NK-92 (cell line): ENCODE data around the gene RND3.

Experiments
- DNase-seq: peaks from one replicate; lab custom pipeline; 2025; ENCODE audit not compliant: unreplicated experiment; lab: John Stamatoyannopoulos, UW

RND3 gene

DNA sequence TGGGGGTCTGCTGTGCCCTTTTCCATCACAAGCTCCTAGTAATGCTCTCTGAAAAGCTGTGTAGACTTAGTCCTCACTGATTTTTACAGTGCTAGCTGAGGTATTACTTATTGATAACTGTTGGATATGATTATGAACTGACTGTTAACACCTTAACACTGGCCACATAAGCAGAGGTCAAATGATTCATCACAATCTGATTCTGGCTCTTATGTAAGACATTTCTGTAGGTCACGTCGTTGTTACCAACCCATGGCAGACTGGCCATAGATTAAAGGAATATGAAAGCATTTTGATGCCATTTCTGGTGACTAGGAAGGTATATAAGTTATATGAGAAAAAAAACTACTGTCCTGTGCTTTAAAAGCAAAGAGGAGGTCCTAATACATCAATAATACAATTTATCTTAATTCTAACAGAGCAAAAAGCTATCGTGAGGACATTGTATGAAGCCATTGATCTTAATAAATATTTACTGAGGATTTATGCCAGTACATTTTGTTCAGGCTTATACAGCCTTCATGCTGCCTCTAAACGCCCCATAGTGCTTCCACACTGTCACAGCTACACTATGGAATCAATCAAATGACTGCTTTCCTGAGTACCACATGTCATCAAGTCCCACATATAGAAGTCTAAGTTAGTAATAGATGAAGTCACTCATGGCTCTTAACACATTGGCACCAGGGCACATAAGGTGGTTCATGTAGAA is 6.9 kb upstream of the RND3 start:
- DNase-seq: no peak

DNA sequence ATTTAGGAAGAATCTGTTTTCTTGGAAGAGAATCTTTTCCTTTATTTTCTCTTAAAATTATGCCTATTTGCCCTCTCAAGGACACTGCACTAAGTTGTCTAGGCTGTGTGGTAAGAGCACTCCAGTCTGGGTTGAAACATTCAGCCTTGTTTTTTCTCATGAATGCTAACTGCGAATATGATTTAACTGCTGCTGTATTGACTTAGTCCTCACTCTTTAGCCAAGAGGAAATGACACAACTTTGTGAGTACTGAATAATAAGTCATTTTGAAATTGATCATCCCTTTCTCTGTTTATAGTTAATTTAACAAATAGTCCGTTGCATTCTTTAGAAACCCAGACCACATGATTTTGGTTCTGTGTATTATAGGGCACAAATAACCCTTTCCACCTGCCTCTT is 4.5 kb upstream of the RND3 start:
- no peak for DNase-seq

DNA sequence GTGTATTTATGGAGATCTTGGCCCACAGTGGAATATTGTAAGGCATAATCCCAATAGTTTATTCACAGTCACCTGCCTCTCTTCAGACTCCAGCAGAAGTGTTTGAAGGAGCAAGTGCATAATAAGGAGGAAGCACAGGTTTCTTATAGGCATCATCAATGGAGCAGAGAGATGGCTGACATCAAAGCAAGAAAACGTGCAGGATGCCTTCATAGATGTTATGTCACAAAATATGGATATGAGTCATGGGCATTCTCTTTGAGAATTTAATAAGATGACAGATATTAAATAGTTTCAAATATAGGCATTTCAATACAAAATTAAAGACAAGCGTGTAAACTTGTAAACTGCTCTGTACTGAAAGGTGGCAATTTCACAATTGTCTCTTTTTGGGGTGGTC is 4.0 kb upstream of the RND3 start:
- no peak for DNase-seq

DNA sequence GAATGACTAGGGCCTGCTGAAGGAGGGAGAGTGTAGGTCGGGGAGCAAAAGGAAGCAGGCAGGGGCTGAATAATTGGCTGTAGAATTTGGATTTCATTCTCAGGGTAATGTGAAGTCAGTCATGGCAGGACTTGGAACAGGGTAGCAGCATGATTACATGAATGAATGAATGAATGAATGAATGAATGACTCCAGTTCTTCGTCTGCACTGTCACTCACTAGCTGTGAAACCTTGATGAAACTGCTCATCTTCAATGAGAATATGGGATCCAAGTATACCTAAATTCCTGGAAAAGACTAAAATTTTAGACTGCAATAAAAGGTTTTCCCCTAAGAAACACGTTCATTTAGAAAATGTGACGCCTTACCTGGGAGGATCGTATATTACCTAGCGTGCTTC is 3.0 kb upstream of the RND3 start:
- no peak for DNase-seq

DNA sequence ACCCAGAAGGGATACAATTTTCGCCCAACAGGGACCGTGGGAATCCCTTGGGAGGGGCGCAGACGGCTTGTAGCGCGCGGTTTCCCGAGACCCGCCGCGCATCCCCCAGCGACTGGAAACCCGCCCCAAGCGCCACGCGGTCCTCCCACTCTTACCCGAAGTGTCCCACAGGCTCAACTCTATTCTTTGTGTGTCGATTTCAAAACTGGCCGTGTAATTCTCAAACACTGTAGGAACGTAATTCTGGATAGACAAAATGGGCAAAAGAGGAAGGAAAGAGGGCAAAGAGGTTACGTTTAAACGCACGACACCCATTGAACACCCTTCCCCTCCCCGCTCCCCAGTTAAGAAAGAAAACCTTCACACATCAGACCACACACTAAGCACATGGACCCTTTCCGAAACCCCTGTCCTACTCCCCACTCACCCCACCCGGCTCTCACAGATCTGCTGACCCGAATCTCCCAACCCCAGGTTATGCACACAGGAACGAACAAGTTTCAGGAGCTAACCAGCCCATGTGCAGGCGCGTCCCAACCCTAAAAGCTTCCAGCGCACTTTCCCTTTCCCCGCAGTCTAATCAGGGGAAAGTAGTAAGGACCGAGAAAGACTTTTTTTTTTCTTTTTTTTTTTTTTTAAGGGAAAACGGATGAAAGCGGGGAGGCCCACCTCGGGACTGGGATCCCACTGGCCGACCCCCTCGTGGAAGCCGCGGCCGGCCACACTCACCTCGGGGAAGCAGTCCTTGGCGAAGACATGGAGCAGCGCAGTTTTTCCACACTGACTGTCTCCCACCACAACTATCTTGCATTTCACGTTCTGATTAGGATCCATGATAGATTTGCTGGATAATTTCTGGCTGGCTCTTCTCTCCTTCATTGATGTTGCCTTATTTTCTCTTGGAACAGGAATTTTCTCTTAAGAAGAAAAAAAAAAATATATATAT is 655 bp downstream of the RND3 start:
- no peak for DNase-seq

DNA sequence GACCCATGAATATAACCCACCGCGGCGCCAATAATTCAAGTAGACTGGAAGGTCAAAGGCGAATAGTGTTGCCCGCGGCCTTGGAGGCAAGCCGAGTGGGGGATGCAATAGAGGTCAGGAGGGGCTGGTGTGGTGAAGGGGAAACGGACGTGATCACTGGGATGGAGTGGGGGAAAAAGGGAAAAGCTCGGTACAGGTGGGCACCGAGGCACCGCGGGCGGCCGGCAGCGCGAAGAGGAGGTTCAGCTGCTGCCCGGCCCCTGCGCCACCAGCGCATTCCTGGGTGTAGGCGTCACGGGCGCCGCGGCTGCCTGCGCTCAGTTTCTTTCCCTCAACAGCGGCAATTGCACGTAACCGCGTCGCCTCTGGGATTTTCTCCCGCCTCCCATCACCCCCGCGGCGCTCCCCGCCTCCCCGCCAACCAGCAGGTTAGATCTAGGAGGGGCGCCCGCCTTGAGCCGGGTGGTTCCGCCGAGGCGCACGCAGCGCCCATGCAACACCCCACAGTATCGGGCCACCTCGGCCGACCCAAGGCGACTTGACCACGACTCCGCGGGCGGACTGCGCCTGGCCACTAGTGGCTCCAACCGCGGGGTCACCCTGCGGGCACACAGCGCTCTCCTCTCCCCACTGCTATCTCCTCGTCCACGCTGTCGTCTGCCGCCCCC is 1.5 kb downstream of the RND3 start:
- DNase-seq: no peak

DNA sequence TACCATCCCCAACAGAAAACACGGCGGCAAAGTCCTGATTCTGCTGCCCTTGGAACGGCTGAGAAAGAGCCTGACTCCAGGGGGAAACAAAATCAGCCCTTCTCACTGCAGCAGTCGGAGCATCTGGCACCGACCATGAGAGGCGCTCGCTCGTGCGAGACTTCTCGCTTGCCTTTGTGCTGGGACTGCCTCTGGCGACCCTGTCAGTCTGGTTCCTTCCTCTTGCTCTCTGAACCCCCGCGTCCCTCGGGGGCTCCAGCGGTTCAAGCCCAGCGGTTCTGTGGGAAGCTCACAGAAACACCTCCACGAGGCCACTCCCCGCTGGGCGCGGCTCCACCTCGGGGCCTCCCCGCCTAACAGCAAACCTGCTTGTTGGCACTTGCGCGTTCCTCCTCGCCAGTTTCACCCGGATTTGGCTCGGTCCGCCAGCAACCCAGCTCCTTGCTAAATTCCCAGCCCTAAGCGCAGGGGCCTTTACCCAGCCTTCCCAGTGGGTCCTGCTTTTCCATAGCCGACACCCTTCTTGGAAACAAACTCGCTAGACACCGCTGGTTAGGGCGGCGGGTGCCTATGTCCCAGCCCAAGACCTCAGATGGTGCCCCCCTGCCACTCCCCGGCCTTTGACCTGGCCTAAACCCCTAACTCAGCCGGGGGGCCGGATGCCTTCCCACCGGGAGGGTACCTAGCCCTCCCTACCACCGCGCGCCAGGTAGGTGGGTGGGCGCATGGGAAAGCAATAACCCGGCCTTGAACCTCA is 2.2 kb downstream of the RND3 start:
- DNase-seq: no peak

DNA sequence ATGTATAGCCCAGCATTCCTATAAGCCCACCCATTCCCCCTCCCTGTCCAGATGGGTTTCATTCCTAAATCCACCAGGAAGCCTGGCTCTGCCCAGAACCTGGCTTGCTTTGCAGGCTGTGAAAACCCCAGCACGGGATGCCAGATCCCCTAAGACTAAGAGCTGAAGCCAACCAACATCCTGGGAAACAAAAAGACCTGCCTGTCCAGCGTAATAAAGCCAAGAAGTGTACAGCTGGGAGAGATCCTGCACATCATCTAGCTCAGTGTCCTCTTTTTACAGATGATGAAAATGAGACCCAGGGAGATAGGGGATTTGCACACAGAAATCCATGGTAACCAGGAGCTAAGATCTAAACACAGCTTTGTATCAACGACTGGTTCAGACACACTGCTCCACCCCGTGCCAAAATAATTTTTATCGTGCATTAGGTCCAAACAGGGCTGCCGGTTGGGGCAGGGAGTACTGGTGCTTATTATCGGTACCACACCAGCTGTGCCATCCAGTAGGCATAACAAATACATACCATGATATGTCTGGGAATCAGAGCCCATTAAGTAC is 2.9 kb downstream of the RND3 start:
- DNase-seq: no peak

DNA sequence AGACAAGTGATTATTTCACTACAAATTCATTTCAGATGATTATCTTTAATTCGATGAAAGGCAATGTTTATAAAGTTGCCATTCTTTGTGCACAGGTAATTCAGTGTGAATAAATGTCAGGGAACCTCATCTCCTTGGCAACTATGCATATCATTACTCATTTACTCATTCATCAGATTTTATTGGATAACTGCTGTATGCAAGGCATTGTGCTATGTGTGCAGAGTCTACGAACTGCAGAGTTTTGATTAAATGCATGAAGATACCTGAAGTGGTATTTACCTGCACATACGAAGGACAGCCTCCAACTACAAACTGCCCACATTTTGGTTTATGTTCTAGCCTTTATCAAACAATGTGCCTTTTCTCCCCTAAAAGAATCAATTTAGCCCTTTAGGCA is 3.5 kb downstream of the RND3 start:
- DNase-seq: no peak

DNA sequence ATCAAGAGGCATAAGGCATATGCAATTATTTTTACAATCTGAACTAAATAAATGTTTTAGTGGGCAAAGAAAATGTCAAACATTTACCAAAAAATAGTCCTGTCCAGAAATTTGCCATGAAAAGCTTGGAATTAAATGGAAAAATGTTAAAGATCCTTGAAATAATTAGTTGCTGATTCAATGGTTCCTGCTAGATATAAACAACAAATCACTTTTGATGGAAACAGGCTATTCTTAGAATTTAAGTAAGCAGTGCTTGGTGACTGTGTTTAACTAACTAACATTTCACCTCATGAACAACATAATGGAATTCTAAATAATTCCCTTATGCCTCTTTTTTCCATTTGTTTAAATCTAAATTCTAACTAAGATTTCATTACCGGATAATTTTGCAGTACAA is 3.9 kb downstream of the RND3 start:
- no peak for DNase-seq

DNA sequence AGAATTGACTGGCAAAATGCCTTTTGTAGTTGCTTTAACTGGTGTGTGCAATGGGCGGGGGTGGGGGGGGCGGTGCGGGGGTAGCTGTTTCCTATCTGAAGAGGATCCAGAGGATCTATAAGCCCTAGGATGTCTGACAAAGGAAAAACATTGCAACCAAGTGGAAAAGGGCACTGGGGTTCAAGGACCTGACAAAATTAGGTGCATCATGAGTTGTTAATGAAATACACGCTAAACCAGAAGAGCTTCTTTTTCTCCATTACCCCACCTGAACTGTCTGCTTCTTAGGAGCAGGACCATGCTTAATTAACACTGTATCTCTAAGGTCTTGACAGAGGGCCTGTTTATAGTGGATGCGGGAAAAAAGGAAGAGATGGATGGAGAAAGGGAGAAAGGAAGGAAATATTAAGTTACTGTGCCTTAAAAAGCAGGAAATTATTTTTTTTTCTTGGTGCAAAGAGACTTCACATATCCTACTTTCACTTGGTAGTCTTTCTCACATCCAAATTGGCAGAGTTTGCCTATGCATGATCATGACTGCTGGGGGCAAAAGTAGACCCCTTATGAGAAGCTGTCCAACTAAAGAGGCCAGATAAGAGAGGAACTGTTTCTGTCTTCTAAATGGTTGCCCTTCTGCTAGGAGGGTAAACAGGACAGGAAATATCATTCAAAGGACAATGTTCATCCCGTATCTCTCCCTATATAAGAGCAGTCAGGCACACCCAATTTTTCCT is 4.6 kb downstream of the RND3 start:
- no peak for DNase-seq

DNA sequence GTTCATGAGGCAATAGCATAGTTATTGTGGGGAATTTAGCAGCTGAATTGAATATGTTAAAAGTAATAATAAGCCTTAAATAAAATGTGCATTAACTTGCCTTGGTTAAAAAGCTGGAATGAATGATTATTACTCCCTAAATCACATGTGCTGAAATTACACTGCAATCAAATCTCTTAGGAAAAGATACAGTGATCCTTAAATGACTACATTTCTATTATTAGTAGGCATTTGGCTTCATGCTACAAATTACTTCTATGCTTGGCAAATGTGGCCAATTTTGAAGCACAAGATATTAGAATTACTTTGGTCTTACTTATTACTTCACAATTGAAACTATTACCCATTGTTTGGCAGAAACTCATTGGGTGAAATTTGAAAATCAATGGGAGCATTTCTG is 5.4 kb downstream of the RND3 start:
- no peak for DNase-seq

DNA sequence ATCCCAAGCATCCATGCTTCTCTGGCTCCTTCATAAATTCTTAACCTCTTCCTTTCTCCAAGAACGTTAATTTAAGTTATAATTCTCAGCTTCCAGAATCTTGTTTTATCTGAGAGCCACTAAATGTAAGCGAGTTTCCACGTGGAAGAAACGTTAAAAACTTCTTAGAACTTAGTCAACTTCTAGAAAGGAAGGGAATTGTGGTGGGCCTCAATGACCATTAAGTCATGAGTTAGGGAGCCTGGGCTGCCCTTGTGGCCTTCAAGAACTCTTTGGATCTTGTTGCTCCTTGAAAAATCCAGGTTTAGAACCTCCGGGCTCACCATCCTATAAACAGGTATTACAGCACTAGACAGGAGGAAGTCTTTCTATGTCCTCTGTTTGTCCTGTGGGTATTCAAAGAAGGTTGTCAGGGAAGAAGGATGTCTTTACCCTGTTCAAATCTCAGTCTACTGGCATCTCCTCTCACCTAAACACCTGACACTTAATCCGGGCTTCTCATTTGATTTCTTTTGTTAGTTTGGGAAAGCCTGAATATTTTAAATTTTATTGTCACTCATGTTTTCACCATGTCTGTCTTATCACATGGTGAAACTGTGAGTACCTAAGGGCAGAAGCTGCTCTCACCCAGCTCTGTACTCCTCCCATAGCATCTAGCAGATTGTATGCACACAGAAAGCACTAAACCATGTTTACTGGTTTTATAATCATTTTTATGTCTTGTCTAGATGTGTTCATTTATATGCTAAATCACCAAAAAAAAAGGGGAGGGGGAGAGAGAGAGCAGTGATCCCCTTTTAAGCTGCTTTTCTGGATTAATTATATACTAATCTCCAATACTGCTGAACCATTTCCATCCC is 6.3 kb downstream of the RND3 start:
- DNase-seq: no peak

DNA sequence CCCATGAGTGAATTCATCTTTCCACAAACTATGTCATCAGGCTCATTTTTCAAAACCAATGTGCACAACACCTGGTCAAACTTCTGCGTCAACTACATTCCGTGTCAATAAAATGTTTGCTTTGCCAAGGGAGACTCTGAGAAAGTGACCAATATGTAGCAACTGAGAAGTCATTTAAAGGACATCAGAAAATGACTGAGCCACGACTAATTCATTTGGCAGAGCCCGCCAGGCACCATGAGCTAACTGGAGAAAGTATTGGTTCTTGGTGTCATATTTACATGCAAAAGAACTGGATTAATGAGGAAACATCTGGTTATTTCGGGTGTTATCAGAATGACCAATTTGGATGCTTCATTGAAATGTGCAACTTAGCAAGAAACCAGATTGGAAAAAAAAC is 7.2 kb downstream of the RND3 start:
- no peak for DNase-seq

DNA sequence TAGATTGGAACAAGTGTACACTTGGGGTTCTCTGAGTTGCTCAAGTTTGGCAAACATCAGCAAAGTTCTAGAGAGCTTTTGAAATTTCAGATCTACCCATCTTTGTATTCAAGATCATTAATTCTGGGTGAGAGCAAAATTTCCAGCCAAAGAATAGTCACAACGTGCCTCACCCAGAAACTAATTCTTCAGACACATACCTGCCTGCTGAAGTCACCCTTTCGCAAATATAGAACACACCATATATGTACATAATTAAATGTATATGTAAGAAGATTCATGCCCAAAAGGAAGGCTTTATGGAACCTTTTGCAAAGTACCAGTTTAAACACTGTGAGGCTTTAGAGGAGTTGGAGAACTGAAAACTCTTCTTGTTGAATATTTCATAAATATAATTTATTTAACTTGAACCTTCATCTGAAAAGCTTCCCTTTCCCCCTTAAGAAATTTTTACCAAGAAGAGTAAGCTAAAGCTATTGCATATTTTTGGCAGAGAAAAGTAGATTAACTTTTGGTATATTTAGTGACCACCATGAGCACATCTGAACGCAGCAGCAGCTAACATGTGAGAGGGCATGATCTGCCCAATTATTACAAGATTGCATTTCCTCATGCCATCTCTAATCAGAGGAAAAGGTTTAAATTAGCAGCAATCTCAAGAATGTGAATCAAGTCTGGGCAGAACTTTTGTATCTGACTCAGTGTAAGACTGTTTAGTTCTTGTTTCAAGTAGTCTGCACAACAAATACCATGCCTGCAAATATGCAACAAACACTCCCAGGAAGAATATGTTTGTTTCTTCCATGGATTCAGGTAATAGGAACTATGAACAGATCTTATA is 8.2 kb downstream of the RND3 start:
- DNase-seq: no peak

DNA sequence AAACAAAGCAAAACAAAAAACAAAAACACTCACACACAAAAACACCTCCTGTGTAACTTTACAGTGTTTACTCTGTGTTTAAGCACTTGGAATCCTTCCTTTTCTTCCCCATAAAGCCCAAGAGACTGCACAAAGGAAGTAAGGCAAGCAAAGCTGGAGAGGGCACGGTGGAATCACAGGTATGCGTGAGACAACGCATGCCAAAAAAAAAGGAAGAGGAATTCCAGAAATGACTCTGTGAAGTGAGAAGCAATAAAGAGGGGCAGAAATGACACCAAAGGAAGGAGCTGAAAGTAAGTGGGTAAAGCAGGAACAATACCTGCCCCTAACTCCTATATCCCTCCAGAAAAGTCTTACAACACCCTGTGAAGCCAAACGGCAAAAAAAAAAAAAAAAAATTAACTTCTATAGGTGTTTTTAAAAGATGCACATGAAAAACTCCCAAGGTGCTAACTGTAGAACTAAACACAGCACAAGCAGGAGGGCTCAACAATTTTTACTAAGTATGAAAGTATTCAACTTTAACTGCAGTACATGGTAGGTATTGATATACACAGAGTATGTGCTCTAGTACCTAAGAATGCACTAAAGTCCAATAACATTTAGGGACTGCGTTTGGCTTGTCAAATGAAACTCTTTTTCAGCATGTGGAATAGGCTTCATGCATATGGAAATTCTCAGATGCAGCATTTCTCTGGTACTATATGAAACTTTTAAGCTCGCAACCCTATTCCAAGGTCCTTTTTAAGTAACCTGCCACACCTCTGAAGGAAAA is 9.1 kb downstream of the RND3 start:
- no peak for DNase-seq

DNA sequence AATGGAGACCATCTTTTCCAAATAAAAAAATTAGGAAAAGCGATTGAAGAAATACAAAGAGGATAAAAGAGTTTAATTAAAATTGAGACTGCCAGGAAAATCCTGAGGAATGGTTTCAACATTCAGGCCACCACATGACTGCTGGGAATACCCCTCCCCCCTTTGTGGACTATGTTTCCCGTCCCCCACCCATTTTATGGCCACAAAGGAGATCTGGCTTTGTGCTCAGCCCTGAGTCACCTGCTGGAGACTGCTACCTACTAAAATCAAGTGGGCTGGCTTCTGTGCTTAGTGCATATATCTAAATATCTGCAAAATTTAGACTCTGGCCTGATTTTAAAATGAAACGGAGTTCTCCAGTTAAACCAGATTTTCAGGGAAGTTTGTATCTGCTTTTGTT is 10.1 kb downstream of the RND3 start:
- DNase-seq: no peak
